Islet precursor cell (in vitro differentiated cells): Measurements from ENCODE around the gene ELMO1.
A peak's percentile ranks its signal among the peaks of the same experiment; 100 is the strongest.

ENCODE experiments used
- DNase-seq: peaks from one replicate; pipeline ENCODE4 v3.0.0-alpha.2; 2018

The ELMO1 gene

DNA sequence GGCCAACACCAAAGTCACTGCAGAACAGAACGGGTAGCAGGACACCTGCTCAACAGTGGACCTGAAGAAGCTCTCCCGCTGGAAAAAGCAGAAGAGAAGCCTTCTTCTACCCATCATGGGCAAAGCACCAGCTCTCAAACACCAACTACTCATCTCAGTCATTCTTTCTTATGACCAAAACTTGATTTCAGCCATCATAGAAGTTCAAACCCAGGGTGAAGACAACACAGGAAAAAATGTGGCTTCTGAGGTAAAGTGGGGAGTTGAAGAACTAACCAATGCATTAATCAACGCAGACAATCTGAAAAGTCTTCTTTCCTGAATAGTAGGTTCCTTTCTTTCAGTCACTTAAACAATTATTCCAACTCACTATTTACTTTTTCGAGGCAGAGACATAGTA lies 83.3 kb downstream of the ELMO1 start:
- DNase-seq, result no peak

DNA sequence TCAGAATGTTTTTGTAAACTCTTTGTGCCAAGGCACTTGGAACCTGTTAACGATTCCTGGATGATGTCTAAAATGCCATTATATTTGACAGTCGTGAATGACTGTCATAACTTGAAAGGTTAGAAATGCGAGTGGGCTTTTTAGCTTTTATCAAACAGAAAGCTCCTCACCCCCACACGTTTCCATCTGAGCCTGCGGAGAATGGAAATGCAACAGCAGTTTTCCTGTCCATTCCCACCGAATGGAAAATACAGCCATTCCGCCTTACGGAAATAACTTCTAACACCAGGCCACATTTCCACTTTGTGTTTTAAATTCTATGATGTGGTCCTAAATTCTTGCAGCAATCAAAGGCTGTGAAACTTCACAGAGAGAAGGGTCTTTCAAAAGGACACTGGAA lies 83.8 kb downstream of the ELMO1 start:
- DNase-seq, result no peak

DNA sequence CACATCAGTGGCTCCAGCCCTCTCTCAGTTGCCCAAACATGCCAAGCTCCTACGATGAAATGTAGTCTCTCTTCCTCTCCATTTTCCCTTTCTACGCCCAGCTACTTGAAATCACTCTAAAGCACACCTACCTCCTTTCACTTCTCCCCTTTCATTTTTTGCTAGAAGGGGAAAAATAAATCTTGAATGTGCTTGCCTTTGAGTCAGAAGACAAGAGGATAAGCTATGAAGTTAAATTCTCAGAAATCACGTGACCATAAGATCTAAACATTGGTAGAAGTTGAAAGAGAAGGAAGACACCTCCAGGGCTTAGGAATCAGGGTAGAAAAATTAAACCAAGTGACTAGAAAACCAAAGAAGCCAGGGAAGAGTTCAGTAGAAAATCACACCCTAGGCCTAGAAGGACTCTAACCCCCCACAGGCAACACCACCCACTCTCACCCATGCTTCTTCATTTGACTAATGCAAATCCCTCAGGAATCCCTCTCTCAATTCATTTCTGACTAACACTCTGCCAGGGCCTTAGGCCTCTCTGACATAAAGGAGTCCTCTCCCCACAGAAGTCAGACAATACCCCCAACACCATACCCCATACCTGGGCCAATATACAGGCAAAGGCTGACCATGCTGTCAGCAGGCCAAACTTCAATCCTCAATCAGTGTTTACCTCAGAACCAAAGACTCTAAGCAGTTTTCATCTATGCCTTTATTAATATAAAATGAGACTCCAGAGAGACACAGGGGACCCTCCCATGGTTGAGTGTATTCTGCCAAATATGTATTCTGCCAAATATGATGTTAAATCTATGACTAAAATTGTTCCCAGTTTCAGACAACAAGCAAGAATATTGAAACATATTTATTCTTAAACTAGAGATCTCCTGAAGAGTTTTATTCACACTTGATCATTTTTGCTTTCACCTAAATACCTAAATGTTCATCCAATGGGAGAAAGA lies 84.8 kb downstream of the ELMO1 start:
- DNase-seq, result no peak

DNA sequence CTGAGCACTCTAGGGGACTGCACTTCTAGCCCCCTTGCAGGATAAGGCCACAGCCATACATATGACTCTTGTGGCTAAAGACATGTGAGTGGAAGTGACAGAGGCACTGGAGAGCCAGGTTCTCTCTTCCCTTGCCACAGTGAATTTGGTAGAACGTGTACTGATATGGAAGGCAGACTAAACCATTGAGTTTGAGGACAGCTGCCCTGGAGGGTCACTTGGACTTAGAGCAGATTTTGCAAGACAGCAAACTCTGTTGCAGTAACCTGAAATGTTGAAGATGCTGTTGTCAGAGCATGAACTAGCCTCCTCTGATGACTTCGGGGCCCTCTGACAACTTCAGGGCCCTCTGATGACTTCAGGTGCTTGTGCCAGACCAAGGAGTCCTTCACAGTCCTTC lies 85.9 kb downstream of the ELMO1 start:
- DNase-seq, result no peak

DNA sequence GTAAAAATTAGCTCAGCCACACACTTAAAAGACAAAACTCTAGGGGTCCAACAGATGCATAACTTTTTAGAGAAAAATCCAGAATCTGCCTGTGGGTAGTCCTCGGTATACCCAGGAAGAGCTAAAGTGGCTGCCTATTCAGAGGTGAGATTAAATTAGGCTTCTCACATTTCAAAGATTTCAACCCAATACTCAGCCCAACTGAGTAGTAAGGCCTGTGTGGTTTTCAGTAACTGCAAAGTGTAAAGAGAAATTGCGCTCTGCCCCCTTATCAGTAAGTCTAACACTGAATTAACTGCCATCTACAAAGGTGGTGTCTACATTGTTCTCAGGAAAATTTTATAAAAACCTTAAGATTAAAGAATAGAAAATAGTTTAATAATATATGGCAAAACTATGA lies 88.2 kb downstream of the ELMO1 start:
- DNase-seq, result no peak

DNA sequence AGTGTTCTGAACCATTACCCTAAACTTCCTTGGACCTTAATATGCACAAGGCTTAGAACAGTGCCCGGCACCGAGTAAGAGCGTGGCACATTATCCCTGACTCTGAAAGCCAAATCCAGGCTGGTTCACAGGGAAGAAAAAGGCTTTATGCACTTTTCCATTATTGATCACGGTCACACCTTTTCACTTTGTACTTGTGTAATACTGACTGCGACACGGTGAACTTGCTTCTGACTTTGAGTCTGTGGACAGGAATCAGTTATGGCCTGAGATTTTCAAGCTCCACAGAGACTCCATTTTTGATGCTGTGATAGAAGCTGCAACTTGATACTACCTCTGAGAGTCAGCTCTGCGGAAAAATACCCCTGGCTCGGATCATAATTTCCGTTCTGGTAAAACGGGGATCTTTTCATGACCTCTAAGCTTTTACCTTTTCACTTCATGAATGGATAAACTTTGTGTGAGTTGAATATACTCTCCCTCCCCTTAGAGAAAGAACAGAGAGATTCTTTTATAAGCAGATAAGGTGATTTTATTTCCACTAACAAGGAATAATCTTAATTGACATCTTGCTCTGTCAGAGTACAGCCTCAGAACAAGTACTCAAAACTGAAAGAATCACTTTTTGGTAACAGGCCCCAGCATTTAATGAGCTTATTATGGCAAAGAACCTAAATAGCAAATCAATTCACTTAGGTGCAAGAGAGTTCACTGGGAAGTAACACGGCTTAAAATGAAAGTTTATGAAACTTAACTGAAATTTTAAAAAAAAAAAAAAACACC lies 88.8 kb downstream of the ELMO1 start:
- no peak for DNase-seq

DNA sequence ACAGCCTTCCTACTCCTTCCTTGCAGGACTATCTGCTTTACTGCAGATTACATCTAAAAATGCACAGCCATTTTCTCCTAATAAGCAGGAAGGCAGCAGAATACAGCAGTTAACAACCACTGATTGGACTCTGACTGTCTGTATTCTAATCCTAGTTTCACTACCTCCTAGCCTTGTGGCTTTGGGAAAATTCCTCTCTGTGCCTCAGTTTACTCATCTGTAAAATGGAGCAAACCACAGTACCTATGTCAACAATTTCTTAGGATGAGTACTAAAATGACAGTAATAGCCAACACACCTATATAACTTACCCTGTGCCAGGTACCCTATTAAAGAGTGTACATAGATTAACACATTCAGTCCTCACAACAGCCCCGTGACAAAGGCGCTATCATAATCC lies 89.5 kb downstream of the ELMO1 start:
- DNase-seq, result no peak

DNA sequence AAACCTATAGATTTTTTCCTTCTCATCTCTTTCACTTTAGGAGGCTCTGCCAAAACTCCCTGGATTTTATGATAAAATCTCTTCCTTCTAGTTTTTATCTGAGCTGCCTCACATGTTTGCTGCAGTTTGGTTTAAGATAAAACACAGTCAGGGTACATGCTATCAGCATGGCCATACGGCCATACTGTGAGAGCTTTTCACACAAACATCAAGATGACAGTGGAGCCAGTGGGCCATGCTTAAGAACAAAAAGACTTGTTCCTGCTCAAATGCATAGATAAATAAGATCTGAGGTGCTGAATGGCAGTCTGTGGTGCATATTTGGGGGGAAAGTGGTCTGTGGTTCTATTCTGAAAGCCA lies 91.0 kb downstream of the ELMO1 start:
- DNase-seq, result no peak

DNA sequence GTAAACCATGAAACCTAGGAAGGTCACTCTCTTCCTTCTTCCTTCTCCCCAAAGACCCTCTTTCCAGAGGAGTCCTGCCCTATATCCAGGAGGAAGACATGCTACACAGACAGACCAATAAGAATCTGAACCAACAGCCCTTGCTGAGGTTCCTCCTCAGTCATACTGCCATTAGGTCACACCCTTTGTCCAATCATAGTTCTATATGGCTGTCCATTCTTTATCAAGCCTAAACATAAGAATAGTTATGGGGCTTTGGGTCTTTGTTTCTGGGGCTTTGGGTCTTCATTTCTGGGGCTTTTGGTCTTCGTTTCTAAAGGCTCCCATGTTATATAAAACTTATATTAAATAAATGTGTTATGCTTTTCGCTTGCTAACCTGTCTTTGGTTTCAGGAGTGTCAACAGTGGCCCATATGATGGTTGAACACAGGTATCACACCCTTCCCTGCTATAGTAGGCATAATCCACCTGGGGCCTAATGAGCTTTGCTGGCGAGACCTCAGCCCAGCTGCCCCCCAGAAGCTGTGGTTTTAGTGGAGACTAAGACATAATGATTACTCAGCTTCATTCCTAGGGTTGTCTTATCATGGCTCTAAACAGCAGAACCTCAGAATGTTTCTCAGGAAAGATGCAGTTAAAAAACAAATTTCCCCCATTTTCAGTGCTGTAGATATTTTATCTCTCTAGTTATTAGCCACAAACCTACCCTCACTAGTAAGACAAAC lies 91.6 kb downstream of the ELMO1 start:
- DNase-seq, result no peak

DNA sequence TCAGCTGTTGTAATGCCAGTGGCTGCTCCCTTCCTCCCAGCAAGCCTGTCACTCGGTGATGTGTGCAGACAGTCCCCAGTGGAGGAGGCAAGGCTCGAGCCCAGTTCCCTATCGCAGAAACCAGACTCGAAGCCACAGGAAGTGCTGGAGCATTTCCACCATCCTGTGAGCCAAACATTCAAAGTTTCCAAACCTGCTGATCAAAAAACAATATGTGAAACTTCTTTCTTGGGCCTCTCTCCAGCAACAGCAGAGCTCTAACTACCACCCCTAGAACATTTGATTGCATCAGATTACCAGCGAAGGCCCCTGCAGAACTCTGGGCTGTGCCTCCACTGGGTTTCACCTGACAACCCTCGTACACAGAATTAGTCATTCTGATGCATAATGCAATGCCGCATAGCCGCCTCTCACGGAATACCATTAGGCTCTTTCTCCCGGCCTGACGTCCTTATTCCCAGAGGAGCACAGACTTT lies 94.0 kb downstream of the ELMO1 start:
- peak; percentile 86 for DNase-seq

DNA sequence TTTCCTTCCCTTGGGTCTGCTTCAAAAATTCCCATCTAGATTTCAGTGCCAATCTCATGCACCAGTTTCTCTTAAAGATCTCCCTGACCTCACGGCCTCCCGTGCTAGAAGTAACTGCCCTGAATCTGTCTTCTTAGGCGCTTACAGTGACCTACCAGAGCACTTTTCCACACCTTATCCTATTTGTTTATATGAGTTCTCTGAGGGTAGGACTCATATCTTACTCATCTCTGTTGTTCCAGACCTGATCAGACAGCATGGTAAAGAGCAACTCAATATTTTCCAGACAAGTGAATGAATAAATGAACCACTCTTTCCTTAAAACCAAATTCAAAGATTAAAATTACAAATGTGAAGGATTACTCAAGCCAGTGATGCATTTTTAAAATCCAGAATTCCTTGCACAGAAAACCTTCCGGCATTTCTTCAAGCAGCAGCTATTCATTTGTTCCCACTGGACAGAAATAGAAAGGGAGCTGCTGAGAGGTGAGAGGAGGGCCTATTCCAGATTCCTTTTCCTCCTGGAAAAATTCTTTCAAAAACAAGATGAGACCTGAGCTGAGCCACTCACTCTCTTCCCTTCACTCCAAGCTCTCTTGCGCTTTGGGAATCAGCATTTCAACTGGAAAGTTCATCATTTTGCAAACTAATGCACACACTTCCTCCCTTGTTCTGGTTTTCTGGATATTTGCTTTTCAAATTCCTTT lies 94.6 kb downstream of the ELMO1 start:
- DNase-seq, result no peak

DNA sequence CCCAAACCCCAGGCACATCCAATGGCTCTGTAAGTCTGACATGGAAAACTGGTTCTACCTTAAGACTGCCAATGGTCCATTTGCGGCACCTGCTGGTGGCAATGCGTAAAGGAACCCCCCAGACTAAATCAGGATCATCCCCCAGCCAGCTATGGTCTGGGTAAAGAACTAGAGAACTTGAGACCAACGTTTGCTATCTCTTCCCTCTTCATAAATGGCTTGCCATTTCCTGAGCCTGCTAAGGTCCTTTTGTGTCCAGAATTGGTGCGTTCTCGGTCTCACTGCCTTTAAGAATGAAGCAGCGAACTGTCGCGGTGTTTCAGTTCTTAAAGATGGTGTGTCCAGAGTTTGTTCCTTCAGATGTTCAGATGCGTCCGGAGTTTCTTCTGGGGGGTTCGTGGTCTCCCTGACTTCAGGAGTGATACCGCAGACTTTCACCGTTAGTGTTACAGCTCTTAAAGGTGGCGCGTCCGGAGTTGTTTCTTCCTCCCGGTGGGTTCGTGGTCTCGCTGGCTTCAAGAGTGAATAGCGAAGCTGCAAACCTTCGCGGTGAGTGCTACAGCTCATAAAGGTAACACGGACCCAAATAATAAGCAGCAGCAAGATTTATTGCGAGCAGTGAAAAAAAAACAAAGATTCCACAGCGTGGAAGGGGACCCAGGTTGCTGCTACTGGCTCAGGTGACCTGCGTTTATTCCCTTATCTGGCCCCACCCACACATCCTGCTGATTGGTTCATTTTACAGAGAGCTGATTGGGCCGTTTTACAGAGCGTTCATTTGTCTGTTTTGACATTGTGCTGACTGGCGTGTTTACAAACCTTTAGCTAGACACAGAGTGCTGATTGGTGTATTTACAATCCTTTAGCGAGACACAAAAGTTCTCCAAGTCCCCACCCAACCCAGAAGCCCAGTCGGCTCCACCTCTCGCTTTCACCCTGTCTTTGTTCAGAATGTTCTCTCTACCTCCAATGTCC lies 95.4 kb downstream of the ELMO1 start:
- DNase-seq, result no peak

DNA sequence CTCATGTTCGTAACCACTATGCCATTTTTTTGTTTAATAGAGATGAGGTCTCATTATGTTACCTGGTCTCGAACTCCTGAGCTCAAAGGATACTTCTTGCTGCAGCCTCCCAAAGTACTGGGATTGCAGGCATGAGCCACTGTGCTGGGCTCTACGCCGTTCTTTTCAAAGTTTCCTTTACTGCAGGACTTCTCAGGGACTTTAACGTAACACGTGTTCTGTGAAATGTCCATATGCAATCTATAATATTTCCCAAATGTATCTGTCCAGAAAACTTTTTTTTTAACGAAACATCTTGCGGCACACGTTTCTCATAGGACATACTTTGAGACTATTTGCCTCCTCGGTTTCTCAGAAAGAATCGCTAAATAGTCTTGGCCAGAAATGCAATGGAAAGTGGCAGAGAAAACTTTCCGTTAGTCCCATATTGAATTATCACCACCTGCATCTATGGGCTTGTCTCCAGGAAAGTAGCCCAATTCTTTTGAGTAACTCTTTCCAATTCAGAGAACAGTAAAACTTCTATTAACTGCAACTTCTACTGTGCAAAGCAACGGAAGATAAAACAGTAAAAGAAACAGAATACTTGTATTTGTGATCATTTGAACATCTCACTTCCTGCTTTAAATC lies 96.3 kb downstream of the ELMO1 start:
- no peak for DNase-seq

DNA sequence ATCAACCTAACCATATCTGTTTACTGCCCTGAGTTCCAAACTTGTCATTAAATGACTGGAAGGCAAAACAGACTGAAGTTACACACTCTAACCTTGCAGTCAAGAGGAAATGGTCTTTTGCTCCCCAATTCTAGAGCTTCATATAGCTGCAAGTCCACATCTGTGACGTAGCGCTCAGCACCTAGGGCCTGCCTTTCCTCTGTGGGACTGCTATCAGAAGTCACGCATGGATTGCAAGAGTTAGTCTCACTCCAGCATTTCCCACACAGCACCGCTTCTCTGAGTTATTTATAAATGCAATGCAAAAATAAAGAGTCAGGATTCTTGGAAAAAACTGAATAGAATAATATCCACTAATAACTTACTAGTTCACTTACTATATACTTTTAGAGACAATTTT lies 96.9 kb downstream of the ELMO1 start:
- DNase-seq, result no peak

DNA sequence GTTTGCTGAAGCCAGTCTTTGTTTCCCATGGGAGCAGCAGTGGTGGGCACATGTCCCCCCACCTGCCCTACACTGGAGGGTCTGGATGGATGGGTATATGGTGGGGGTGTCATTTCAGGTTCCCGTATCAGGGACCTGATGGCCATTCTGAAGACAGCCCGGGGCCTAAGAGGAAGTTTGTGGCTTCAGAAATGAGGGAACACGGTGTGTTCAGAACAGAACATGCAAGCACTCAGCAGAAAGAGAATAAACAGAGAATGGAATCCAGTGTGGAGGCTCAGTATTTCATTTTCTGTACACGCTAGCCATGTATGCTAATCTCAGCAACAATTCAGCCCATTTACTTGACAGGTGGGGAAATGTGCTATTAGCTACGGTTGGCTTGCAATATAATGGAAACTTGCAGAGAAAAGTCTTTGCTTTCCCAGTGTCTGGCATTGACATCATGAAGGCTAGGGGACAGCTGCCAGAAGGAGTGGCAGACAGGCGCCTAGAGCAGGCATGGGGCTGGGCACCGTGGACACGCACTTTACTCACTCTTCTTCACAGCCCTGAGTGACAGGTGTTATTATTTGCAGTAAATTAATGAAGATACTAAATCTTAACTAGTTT lies 98.6 kb downstream of the ELMO1 start:
- DNase-seq, result no peak

DNA sequence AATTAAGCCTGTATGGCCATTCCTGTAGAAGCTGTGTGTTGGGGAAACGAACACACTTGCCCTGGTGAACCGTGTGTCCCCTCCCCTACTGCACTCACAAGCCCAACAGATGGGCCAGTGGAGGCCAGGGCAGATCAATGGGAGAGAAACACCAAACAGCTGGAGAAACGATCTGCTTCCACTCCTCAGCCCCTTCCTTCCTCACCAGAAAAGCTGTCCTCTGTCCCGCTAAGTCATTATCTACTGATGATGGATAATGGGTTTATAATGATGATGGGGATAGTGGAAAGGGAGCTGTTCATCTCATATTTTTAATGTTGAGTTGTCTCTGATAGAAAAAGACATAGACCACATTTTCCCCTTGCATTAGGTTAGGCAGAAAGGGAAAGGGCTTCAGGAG lies 99.7 kb downstream of the ELMO1 start:
- DNase-seq, result no peak

DNA sequence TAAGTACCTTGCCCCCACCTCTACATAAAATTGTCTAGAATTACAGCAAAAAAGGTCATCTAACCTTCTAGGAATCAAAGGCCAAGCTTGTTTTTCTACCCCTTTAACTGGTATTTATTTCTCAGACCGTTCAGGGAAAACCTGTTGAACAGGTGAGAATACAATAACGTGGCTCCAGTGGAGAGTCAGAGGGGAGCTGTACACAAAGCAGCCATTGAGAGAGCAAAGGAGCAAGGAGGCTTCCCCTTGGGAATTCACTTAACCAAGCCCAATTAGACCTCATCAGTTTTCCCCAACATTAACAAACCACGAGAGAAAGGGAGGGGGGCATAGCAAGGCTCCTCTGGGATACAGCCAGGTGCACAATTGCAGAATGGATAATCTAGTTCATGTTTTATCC lies 101.9 kb downstream of the ELMO1 start:
- peak; percentile 83 for DNase-seq

DNA sequence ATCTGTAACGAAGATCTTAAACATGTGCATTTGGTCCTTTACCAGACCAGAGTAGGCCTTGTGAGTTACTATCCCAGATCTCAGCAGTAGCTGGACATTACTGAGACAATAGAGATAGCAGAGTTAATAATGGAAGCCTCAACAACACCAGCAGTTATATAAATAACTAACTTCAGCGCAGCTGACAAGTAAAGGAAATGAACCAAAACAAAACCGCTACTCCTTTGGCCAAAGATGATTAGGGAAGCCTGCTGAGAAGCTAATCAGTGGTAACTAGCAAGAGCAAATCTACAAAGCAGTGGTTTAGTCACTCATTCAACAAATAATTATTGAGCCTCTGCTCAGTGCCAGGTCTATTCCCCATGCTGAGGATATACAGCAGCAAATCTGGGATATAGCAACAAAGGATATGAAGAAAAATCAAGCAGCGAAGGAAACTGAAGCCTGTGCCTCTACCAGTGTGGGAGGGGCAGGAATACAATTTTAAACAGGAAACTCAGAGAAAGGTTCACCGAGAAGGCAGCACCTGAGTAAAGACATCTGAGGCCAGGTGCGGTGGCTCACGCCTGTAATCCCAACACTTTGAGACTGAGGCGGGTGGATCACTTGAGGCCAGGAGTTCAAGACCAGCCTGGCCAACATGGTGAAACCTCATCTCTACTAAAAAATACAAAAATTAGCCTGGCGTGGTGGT lies 103.6 kb downstream of the ELMO1 start:
- DNase-seq, result no peak

DNA sequence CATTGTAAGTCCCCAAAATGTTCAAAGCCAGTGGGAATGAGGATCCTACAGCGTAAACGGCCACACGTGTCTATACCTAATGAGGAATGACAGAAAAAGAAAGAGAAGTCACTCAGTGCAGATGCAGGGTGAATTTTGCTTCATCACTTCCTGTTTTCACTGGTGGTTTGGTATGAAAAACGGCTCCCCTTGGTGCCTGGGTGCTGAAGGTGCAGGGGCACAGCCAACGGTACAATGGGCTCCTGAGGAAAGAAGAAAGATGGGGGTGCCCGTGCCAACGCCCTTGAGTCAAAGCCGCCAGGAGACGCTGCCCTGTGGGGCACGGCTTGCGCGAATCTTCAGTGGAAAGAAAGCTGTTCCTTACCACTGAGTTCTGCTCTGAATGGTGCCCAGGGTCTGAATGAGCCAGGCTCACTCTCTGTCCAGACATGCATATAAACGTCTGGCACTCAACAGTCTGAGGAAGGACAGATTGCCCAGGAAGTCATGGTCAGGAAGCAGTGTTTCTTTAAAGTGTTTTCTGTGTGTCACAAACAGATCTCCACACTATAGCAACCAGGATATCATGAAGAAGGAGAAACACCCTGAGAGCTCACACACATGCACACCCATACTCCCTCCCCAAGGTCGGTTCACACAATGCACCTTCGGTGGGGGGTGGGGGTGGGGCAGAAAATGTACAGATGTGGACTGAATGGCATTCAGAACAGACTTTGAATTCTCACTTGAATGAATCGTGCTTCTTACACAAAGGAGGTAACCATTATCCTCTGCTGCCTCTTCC lies 105.8 kb downstream of the ELMO1 start:
- DNase-seq, result no peak
